Hippocampal formation (tissue), 2 donors: ENCODE measurements around the gene GALNTL6.

Experiments used
- DNase-seq, 2 donors: peaks; one replicate each; lab custom pipeline; 2025; lab: John Stamatoyannopoulos, UW

Gene GALNTL6

GRCh38 chr4:172813359-172813923, 1000.2 kb downstream of the GALNTL6 start:
- DNase-seq = no peak

- no peak for DNase-seq
Observed at GRCh38 chr4:172815499-172816164, 1002.4 kb downstream of the GALNTL6 start.

GRCh38 chr4:172818901-172819300, 1005.7 kb downstream of the GALNTL6 start:
- DNase-seq = no peak

GRCh38 chr4:172819353-172819752, 1006.1 kb downstream of the GALNTL6 start:
- DNase-seq = no peak

- no peak for DNase-seq
Observed at GRCh38 chr4:172822331-172822730, 1009.1 kb downstream of the GALNTL6 start.

- DNase-seq = no peak
Observed at GRCh38 chr4:172826346-172826745, 1013.1 kb downstream of the GALNTL6 start.

GRCh38 chr4:172826861-172827260, 1013.7 kb downstream of the GALNTL6 start:
- no peak for DNase-seq

- DNase-seq = peak in 1 of 2 donors; percentile 16
Observed at GRCh38 chr4:172830295-172830764, 1017.1 kb downstream of the GALNTL6 start.

- DNase-seq = no peak
Observed at GRCh38 chr4:172836661-172837060, 1023.5 kb downstream of the GALNTL6 start.

- no peak for DNase-seq
Observed at GRCh38 chr4:172838111-172838510, 1024.9 kb downstream of the GALNTL6 start.

- DNase-seq = no peak
Observed at GRCh38 chr4:172838943-172839342, 1025.7 kb downstream of the GALNTL6 start.

GRCh38 chr4:172842779-172843178, 1029.6 kb downstream of the GALNTL6 start:
- DNase-seq = no peak

- no peak for DNase-seq
Observed at GRCh38 chr4:172843192-172843591, 1030.0 kb downstream of the GALNTL6 start.

- DNase-seq = no peak
Observed at GRCh38 chr4:172844556-172844955, 1031.4 kb downstream of the GALNTL6 start.

GRCh38 chr4:172845281-172845680, 1032.1 kb downstream of the GALNTL6 start:
- DNase-seq = no peak

- DNase-seq = no peak
Observed at GRCh38 chr4:172850838-172851237, 1037.6 kb downstream of the GALNTL6 start.

- no peak for DNase-seq
Observed at GRCh38 chr4:172851534-172851933, 1038.3 kb downstream of the GALNTL6 start.

- no peak for DNase-seq
Observed at GRCh38 chr4:172857026-172857425, 1043.8 kb downstream of the GALNTL6 start.

- no peak for DNase-seq
Observed at GRCh38 chr4:172858731-172859230, 1045.6 kb downstream of the GALNTL6 start.

GRCh38 chr4:172865103-172865502, 1051.9 kb downstream of the GALNTL6 start:
- no peak for DNase-seq

- DNase-seq = no peak
Observed at GRCh38 chr4:172865531-172866127, 1052.4 kb downstream of the GALNTL6 start.

GRCh38 chr4:172866421-172866820, 1053.2 kb downstream of the GALNTL6 start:
- DNase-seq = no peak

GRCh38 chr4:172867835-172868234, 1054.6 kb downstream of the GALNTL6 start:
- DNase-seq = no peak
